Stromal cell of bone marrow (primary cell): Measurements from ENCODE around the gene AGTPBP1.

Experiments used
- DNase-seq: peaks from one replicate; pipeline ENCODE4 v3.0.0-alpha.2; 2012; ENCODE audit warnings: low read depth

AGTPBP1 gene

DNA sequence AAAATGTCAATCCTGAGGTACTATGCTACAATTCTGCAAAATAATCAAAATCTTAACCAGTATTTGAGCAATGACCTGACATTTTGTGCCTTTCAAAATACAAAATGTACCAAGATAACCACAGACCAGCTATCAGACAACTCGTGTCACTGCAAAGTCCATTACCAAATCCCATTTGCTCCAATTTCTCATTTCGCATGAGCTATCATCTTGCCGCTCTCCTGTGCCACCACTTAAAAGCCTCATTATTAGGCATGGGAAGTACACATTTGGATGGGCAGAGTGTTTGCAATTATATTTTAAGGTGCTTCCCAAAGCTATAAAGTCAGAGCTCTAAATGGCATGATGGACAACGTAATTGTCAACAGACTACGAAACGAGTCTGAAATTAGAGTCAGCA is 205.2 kb downstream of the AGTPBP1 start:
- DNase-seq = no peak

- peak; percentile 48 for DNase-seq
Measured at GRCh38 chr9:85536076-85536475, 205.7 kb downstream of the AGTPBP1 start.

DNA sequence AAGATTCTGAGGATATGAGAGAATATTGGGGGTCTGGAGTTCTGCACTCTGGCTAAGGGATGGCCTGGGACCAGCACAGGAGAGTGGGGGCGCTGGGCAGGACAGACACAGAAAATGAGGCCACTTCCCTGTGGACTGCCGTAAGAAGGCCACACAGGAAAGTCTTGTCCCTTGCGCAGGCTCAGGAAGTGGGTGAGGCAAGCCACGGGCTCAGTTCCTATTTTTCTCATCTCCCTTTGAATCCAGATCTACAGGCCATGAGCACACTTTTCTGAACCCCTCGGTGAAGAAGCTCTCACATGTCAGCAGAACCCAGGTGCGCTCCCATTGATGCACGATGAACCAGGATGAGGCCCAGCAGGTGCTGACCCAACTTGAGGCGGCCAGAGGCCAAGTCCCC is 207.4 kb downstream of the AGTPBP1 start:
- no peak for DNase-seq

- no peak for DNase-seq
Measured at GRCh38 chr9:85533538-85533937, 208.2 kb downstream of the AGTPBP1 start.

GRCh38 chr9:85530721-85531120 is 211.0 kb downstream of the AGTPBP1 start:
- no peak for DNase-seq

GRCh38 chr9:85528607-85529006 is 213.1 kb downstream of the AGTPBP1 start:
- DNase-seq = no peak

DNA sequence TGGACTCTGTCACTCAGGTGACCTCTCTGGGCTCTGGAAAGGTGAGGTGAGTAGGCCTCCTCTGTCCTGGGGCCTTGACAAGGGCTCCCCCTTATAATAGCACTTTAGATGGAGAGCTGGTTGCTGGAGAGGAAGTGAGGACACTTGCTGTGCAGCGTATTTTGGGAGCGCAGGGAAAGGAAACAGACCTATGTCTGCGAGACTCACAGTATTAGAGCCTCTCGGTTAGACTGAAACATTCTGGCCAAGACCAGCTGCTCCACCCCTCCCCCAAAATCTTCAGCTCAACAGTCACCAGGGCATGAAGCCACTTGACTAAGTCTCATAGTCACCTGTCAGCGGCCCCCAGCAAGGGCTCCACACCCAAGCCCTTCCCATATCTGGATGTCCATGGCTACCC is 213.6 kb downstream of the AGTPBP1 start:
- DNase-seq = no peak

DNA sequence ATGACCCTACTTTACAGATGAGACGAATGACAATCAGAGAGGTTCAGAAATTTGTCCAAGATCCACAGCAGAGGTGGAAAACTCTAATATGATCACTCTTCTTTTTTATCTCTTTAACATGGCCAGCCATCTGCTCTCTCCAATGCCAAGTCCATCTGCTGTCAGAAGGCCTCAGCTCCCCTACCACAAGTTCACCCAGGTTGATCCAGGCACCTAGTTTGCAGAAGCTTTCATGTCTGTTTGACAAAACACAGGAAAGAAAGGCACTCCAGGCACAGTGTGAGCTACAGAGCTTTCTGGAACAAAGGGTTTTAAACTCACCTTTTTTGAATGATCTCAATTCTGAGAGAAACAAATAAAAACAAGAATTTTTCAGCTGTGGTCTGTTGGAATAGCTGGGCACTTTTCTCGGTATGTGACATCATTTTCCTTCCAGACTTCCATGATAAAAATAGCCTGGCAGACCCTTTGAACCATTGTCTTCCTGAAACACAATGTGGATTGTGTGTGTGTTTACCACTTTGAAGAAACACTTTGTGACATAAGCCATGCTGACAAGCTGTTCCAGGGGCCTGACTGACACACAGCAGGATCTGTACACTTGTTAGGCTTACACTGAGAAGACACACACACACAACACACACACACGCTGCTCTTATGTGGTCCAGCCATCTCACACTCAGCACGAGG is 214.3 kb downstream of the AGTPBP1 start:
- no peak for DNase-seq

DNA sequence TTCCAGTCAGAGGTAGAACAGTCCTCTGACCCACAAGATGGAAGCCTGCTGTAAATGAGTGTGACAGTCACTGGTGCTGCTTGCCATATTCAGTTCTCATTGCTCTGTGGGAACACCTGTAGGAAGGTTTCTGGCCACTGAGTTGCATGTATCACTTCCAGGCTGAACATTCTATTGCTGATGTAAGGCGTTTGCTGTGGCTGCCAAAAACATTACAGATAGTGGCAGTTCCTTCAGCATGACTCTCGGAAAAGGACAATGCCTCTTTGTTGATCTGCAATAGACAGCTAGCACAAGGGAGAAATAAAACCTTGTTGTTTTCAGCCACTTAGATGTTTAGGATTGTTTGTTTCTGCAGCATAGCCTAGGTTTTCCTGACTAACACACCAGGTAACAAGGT is 217.2 kb downstream of the AGTPBP1 start:
- DNase-seq = no peak

- DNase-seq = no peak
Measured at GRCh38 chr9:85523202-85523601, 218.6 kb downstream of the AGTPBP1 start.

DNA sequence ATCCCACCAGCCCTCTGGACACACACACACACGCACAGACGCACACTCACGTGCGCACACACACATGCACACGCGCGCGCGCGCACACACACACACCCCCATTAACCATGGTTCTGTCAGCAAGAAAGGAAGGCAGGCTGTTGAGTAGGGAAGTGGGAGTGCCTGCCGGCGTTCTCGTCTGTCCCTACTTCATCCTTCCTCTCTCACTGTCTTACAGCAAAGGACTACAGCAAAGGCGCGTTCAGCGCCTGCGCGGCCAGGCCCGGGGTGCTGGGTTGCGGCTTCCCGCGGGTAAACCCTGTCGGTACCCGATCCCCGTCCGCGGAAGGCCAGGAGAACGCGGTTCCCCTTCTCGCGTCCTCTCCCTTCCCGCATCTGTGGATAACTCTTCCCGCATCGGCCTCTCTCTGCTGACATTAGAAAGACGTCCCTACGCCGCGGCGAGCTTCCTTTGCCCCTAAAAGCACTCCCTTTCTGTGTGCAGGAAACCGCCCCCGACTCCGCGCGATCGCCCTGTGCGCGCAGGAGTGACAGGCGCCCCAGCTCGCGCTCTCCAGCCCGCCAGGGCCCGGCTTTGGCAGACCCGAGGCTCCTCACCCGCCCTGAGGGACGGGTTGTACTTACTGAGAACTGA is 219.2 kb downstream of the AGTPBP1 start:
- DNase-seq = no peak

DNA sequence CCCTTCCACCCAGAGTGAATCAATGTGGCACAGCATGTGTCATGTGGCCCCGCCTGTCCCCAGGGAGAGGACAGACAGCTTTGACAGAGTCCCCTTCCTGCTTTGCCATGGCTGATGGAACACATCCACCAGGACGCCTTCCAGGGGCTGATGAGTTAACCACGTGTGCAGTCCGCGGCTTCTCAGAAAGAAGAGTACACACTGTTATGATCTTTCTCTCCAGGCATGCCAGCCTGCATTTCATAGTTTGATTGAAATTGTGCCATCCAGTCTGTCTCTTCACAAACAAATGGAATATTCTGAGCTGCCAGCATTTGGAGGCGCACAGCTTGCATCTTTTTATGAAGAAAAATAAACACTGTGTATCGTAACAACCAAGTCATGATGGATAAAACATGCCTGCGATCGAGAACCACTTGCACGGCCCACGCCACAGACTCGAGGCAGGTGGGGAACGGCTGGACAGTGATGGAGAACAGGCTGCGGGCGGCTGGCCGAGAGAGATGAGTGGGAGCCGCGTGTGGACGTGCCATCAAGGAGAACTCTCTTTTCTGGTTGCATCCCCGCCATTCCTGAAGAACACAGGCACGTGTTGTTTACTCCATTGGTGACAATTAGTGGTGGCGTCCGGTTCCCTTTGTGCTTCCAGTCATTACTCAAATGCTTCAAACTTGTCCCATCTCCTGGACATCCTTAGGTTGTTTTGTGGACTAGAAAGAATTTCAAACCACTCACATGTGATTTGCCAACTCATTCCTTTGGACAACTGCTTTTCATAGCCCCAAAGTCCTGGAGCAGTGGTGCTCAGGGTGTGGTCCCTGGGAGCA is 220.2 kb downstream of the AGTPBP1 start:
- DNase-seq = no peak

DNA sequence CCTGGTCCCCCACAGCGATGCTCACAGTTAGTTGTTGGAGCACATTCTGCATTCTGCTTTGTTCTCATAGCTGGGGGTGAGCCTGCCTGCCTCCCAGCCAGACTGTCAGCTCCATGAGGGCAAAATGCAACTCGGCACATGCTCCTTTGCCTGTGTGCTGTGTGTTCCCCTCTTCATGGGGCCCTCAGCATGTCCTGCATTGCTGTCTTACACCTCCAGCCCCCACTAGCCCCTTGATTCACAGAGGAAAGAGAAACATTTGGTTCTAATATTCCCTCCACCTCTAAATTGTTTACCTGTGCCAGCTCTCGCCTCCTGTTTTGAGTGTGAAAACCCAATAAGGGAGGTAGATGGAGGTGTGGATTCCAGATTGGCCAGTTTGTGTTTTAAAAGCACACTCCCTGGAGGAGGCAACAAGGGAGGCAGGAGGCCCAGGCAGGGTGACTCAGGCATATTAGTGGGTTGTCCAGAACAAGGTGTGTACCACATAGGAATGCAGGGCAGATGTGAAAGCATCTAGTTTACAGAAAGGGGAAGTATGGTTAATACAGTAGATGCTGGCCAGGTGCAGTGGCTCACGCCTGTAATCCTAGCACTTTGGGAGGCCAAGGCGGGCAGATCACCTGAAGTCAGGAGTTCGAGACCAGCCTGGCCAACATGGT is 224.6 kb downstream of the AGTPBP1 start:
- no peak for DNase-seq

- DNase-seq = no peak
Measured at GRCh38 chr9:85516455-85516854, 225.3 kb downstream of the AGTPBP1 start.

DNA sequence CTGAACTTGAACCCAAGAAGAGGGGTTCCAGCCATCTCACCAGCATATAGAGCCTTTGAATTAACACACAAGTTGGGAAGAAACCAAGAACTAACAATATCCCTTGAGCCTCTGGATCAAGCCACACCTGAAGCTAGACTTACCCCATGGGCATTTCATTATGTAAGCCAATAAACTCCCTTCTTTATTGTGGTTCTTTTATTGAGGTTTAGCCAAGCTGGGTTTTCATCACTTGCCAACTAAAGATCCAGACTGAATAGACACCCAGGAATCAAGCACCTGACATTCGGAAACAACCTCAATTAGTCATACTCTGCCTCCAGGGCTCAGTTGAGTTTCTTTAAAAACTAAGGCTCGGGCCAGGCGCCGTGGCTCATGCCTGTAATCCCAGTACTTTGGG is 226.7 kb downstream of the AGTPBP1 start:
- no peak for DNase-seq

DNA sequence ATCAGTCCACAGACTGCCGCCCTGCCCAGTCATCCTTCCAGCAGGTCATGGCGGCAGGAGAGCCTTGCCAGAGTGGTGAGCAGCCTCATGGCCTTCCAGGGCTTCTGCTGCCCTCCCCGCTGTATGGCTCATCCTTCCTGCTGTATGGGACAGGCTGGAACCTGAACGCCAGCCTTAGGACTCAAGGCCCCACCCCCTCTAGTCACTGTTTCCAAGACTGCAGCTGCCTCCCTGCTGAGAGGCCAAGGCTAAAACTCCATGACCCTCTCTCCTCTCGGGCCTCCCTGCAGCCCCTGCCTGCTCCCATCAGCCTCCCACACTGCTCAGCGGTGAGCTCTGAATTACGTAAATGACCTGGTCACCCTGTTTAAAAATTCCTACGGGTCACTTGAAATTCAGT is 227.5 kb downstream of the AGTPBP1 start:
- no peak for DNase-seq

DNA sequence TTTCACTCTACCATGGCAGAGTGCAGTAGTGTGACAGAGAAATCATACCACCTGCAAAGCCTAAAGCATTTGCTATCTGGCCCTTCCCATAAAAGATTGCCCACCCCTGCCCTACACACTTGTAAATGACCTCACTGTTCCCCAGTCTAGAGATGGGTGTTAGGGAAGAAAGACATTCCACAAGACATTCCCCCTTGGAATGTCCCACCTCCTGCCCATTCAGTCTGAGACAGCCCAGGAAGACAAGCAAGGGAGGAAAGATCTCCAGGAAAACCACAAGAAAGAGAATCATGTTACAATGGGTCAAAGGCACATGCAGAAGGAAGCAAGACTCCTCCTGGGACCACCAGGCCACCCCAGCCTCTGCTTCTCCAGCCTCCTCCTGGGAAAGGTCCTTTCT is 230.0 kb downstream of the AGTPBP1 start:
- no peak for DNase-seq

- DNase-seq = no peak
Measured at GRCh38 chr9:85510830-85511504, 230.8 kb downstream of the AGTPBP1 start.

- no peak for DNase-seq
Measured at GRCh38 chr9:85508616-85509015, 233.1 kb downstream of the AGTPBP1 start.

DNA sequence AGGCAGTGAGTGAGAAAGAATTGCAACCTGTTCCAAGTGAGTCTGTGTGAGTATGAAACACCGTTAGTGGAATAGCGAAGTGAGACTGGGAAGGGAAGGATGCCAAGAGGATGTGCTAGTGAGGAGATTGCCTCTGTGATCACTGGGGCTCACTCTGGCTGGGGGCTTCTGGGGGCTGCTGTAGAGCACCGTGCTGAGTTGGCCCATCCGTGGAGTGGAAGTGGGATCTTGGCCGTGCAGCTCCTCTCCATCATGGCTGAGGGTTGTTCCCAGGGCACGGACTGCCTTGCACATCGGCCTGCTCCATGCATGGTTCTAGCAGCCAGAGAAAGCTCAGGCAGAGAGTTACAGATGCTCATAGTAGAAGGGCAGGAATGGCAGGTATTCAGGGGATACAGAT is 236.1 kb downstream of the AGTPBP1 start:
- no peak for DNase-seq

- no peak for DNase-seq
Measured at GRCh38 chr9:85502815-85503655, 238.7 kb downstream of the AGTPBP1 start.
